Tibial nerve (tissue), 4 donors: ENCODE results near the gene CCNE1. TPM values are rescaled to one million over a fixed set of nuclear protein-coding genes. Genes with fewer than 3 reads are reported as not detected.
"Not testable (repeated sequence)": the region's sequence is repeated elsewhere in the genome, so short reads cannot be mapped to it uniquely, and the experiment has no call there.

Source experiments
- DNase-seq, 2 donors: peaks; one replicate each; pipeline ENCODE4 v3.0.0-alpha.2; 2019; ENCODE audit warnings: low spot score in 2 of 2
- H3K27ac ChIP-seq, 4 donors: fragments of 200-600 bp; sonication (generic) in 3 of 4; one replicate each; pipeline ENCODE4 v1.5.1; 2017 to 2019; ENCODE audit warnings: mild to moderate bottlenecking in 1 of 4
- H3K27me3 ChIP-seq, 2 donors: fragments of 200-600 bp; sonication (generic) in 1 of 2; one replicate each; pipeline versions ENCODE4 v1.5.1 to v1.6.0; 2017 to 2019
- H3K36me3 ChIP-seq, 3 donors: fragments of 200-600 bp; sonication (generic); one replicate each; pipeline ENCODE4 v1.5.1; 2018 to 2019
- H3K4me1 ChIP-seq, 4 donors: fragments of 200-600 bp; sonication (generic) in 3 of 4; one replicate each; pipeline ENCODE4 v1.5.1; 2017 to 2019
- H3K4me3 ChIP-seq, 4 donors: fragments of 200-600 bp; sonication (generic) in 3 of 4; one replicate each; pipeline ENCODE4 v1.5.1; 2017 to 2019; ENCODE audit warnings: mild to moderate bottlenecking in 1 of 4, moderate library complexity in 1 of 4
- H3K9me3 ChIP-seq, 4 donors: fragments of 200-600 bp; sonication (generic) in 3 of 4; one replicate each; pipeline ENCODE4 v1.5.1; 2017 to 2019
- EP300 ChIP-seq, 2 donors: sonication (generic); formaldehyde crosslinking; IDR thresholded peaks; one replicate each; pipeline ENCODE4 v1.6.1; 2017; ENCODE audit warnings: antibody characterized with exemption in 2 of 2, mild to moderate bottlenecking in 1 of 2
- POLR2A ChIP-seq, 2 donors: fragments of 450-650 bp; IDR thresholded peaks; one replicate each; pipeline ENCODE4 v1.6.1; 2017; ENCODE audit warnings: antibody characterized with exemption in 2 of 2, mild to moderate bottlenecking in 2 of 2, moderate library complexity in 2 of 2
- WGBS, 2 donors: methylation state at CpG; one replicate each; pipeline ENCODE4 v1.1.5; 2018; 5-methylcytosine and 5-hydroxymethylcytosine counted together
- total RNA-seq, 4 donors: library from RNA; depleted of rRNA; stranded (reverse); fragments of >200 nt; gene quantifications; one replicate each; pipeline ENCODE4 v1.1.0, GENCODE V29; 2016
- TF ChIP-seq, protein P1 (sequence below), 5 experiments: fragments of 200-600 bp in 3 of 5; fragments of 450-650 bp in 2 of 5; sonication (generic) in 3 of 5; IDR thresholded peaks; one replicate each; pipeline ENCODE4 v1.5.1; 2016 to 2019; ENCODE audit warnings: antibody characterized with exemption in 5 of 5, mild to moderate bottlenecking in 3 of 5, moderate library complexity in 2 of 5

The CCNE1 gene
- total RNA-seq, 4 donors from 2014 or later, result 0.60 to 4.9 (median 3.8) TPM

DNA sequence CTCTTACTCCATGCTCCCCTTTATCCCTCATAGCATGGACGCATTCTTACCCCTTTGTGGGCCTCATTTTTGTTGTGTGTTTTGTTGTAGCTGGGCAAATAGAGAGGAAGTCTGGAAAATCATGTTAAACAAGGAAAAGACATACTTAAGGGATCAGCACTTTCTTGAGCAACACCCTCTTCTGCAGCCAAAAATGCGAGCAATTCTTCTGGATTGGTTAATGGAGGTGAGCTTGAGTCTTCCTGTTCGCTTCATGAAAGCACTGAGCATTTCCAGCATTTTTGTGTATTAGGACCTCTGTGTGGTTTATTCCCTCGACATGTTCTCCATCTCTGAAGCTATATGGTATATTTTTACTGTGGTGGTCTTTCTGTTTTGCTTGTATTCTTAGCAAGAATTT lies 5.5 kb downstream of the CCNE1 start:
- Histone ChIP-seq H3K27ac (no peak overlapping the region), H3K9me3 (no peaks in the 10 kb centered on the region), H3K27me3 (no peaks in the 10 kb centered on the region), H3K36me3 (peaks cover 0 to 7% (median 0%) of the 10 kb centered on the region in 3 donors), H3K4me3 (no peak overlapping the region), H3K4me1 (peaks cover 0 to 8% (median 2%) of the 10 kb centered on the region in 4 donors)
- TF ChIP-seq, protein P1, sequence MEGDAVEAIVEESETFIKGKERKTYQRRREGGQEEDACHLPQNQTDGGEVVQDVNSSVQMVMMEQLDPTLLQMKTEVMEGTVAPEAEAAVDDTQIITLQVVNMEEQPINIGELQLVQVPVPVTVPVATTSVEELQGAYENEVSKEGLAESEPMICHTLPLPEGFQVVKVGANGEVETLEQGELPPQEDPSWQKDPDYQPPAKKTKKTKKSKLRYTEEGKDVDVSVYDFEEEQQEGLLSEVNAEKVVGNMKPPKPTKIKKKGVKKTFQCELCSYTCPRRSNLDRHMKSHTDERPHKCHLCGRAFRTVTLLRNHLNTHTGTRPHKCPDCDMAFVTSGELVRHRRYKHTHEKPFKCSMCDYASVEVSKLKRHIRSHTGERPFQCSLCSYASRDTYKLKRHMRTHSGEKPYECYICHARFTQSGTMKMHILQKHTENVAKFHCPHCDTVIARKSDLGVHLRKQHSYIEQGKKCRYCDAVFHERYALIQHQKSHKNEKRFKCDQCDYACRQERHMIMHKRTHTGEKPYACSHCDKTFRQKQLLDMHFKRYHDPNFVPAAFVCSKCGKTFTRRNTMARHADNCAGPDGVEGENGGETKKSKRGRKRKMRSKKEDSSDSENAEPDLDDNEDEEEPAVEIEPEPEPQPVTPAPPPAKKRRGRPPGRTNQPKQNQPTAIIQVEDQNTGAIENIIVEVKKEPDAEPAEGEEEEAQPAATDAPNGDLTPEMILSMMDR (IDR thresholded peaks at IDR 0.05), result no peak
- TF ChIP-seq POLR2A (IDR thresholded peaks at IDR 0.05) (no peak), EP300 (IDR thresholded peaks at IDR 0.05) (no peak)
- WGBS, 2 donors, result 87 to 95% methylated on average over 4 of the region's 4 CpGs
- DNase-seq, result no peak

DNA sequence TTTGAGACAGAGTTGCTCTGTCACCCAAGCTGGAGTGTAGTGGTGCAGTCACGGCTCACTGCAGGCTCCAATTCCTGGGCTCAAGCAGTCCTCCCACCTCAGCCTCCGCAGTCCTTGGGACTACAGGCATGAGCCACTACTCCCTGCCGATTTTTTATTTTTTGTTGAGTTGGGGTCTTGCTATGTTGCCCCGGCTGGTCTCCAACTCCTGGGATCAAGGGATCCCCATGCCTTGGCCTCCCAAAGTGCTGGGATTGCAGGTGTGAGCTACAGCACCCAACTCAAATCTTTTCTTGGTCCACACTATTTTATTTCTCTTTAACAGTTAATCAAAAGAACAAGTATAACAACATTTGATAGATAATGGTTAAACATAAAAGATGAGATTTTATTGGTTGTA lies 7.5 kb downstream of the CCNE1 start:
- no peaks in the 10 kb centered on the region for H3K9me3 ChIP-seq
- no peak overlapping the region for H3K4me3 ChIP-seq
- no peaks in the 10 kb centered on the region for H3K27me3 ChIP-seq
- H3K4me1 ChIP-seq, result no peaks in the 10 kb centered on the region
- peaks cover 0 to 12% (median 0%) of the 10 kb centered on the region in 3 donors for H3K36me3 ChIP-seq
- TF ChIP-seq, protein P1 (IDR thresholded peaks at IDR 0.05), result no peak
- TF ChIP-seq POLR2A (IDR thresholded peaks at IDR 0.05) (no peak), EP300 (IDR thresholded peaks at IDR 0.05) (no peak)
- no peak overlapping the region for H3K27ac ChIP-seq
- no peak for DNase-seq
- 96 to 99% methylated on average over 4 of the region's 4 CpGs for WGBS, 2 donors

DNA sequence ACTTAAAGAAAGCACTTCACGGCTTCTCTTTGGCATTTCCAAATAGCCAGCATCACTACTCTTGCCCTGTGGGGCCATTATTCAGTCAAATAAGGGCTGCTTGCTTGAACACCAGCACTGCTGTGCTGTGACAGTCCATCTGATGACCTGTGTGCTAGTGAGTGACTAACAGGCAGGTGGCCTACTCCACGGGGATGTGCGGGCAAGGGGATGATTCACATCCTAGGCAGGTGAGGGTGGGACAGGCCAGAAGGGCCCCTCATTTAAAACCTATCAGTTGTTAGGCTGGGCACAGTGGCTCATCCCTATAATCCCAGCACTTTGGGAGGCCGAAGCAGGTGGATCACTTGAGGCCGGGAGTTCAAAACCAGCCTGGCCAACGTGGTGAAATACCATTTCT lies 8.2 kb downstream of the CCNE1 start:
- H3K36me3 ChIP-seq, result peaks cover 0 to 12% (median 0%) of the 10 kb centered on the region in 3 donors
- 93 to 95% methylated on average over 6 of the region's 6 CpGs for WGBS, 2 donors
- TF ChIP-seq EP300 (IDR thresholded peaks at IDR 0.05) (no peak), POLR2A (IDR thresholded peaks at IDR 0.05) (no peak)
- TF ChIP-seq, protein P1 (IDR thresholded peaks at IDR 0.05), result no peak
- no peak for DNase-seq
- no peaks in the 10 kb centered on the region for H3K27me3 ChIP-seq
- H3K4me3 ChIP-seq, result no peak overlapping the region
- H3K4me1 ChIP-seq, result no peaks in the 10 kb centered on the region
- no peaks in the 10 kb centered on the region for H3K9me3 ChIP-seq
- no peak overlapping the region for H3K27ac ChIP-seq

DNA sequence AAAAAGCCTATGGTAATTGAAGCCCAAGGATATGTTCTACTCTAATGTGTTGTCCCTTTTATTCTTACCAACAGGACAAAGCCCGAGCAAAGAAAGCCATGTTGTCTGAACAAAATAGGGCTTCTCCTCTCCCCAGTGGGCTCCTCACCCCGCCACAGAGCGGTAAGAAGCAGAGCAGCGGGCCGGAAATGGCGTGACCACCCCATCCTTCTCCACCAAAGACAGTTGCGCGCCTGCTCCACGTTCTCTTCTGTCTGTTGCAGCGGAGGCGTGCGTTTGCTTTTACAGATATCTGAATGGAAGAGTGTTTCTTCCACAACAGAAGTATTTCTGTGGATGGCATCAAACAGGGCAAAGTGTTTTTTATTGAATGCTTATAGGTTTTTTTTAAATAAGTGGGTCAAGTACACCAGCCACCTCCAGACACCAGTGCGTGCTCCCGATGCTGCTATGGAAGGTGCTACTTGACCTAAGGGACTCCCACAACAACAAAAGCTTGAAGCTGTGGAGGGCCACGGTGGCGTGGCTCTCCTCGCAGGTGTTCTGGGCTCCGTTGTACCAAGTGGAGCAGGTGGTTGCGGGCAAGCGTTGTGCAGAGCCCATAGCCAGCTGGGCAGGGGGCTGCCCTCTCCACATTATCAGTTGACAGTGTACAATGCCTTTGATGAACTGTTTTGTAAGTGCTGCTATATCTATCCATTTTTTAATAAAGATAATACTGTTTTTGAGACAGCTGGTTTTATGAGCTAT lies 12.0 kb downstream of the CCNE1 start:
- DNase-seq, result no peak
- Histone ChIP-seq H3K27ac (no peak overlapping the region), H3K9me3 (no peaks in the 10 kb centered on the region), H3K36me3 (peaks cover 0 to 12% (median 0%) of the 10 kb centered on the region in 3 donors), H3K27me3 (no peaks in the 10 kb centered on the region), H3K4me3 (no peak overlapping the region), H3K4me1 (no peaks in the 10 kb centered on the region)
- TF ChIP-seq, protein P1 (IDR thresholded peaks at IDR 0.05), result no peak
- TF ChIP-seq POLR2A (IDR thresholded peaks at IDR 0.05) (no peak), EP300 (IDR thresholded peaks at IDR 0.05) (no peak)
- 92 to 97% methylated on average over 20 of the region's 20 CpGs for WGBS, 2 donors

DNA sequence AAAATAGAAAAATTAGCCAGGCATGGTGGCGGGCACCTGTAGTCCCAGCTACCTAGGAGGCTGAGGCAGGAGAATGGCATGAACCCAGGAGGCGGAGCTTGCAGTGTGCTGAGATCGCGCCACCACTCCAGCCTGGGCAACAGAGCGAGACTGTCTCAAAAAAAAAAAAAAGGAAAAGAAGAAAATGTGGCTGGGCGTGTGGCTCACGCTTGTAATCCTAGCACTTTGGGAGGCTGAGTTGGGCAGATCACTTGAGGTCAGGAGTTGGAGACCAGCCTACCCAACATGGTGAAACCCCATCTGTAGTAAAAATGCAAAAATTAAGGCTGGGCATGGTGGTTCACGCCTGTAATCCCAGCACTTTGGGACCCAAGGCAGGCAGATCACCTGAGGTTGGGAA lies 13.5 kb downstream of the CCNE1 start:
- not testable (repeated sequence) for H3K9me3 ChIP-seq, H3K4me1 ChIP-seq, H3K27ac ChIP-seq, H3K4me3 ChIP-seq, H3K27me3 ChIP-seq, DNase-seq
- 93 to 94% methylated on average over 8 of the region's 8 CpGs for WGBS, 2 donors
- peaks cover 0 to 12% (median 0%) of the 10 kb centered on the region in 3 donors for H3K36me3 ChIP-seq
